ENCODE measurements around the gene ATG9A.

DNA sequence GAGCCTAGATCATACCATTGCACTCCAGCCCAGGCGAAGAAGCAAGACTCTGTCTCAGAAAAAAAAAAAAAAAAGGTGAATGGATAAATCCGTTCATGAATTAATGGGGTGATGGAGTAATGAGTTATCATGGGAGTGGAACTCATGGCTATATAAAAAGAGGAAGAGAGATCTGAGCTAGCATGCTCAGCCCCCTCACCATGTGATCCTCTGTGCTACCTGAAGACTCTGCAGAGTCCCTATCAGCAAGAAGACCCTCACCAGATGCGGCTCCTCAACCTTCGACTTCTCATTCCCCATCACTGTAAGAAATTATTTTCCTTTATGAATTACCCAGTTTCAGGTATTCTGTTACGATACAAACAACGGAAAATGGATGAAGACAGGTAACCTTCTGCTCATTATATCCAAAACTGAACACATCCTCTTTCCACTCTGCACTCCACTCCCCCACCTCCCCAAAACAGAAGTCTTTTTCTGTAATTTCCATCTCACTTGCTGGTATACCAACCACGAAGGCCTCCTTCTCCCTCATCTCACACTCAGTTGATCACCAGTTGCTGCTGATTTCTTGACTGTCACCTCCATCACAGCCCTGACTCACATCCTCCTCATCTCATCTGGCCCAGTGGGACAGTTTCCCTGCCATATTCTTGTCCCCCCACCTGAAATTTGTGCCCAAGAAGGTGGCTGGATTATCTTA is 42.5 kb downstream of the ATG9A start:
- TF ChIP-seq, protein P1, sequence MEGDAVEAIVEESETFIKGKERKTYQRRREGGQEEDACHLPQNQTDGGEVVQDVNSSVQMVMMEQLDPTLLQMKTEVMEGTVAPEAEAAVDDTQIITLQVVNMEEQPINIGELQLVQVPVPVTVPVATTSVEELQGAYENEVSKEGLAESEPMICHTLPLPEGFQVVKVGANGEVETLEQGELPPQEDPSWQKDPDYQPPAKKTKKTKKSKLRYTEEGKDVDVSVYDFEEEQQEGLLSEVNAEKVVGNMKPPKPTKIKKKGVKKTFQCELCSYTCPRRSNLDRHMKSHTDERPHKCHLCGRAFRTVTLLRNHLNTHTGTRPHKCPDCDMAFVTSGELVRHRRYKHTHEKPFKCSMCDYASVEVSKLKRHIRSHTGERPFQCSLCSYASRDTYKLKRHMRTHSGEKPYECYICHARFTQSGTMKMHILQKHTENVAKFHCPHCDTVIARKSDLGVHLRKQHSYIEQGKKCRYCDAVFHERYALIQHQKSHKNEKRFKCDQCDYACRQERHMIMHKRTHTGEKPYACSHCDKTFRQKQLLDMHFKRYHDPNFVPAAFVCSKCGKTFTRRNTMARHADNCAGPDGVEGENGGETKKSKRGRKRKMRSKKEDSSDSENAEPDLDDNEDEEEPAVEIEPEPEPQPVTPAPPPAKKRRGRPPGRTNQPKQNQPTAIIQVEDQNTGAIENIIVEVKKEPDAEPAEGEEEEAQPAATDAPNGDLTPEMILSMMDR (IDR thresholded peaks at IDR 0.05; ENCODE audit: insufficient read depth, low read depth, low read length): no peak
- no peak for TF ChIP-seq EZH2 (IDR thresholded peaks at IDR 0.05; ENCODE audit: insufficient read depth, low read length)

All from astrocyte (in vitro differentiated cells and primary cell).